ENCODE results near the gene CPSF3. TPM values are rescaled to one million over a fixed set of nuclear protein-coding genes. Genes with fewer than 3 reads are reported as not detected.
"Not testable (repeated sequence)": the region's sequence is repeated elsewhere in the genome, so short reads cannot be mapped to it uniquely, and the experiment has no call there.

The CPSF3 gene
- polyA plus RNA-seq, 3 donors: 62.7 to 63.6 (median 63.1) TPM

GRCh38 chr2:9497017-9497416 lies 73.6 kb downstream of the CPSF3 start:
- no peak for DNase-seq (ENCODE audit: low read depth in 3 of 3, low spot score in 2 of 3)

- DNase-seq (ENCODE audit: low read depth in 3 of 3, low spot score in 2 of 3): no peak
Observed at GRCh38 chr2:9498210-9498609, 74.8 kb downstream of the CPSF3 start.

GRCh38 chr2:9508931-9509330 lies 85.5 kb downstream of the CPSF3 start:
- DNase-seq (ENCODE audit: low read depth in 3 of 3, low spot score in 2 of 3): no peak

GRCh38 chr2:9513946-9514345 lies 90.5 kb downstream of the CPSF3 start:
- DNase-seq (ENCODE audit: low read depth in 3 of 3, low spot score in 2 of 3): not testable (repeated sequence)

- no peak for DNase-seq (ENCODE audit: low read depth in 3 of 3, low spot score in 2 of 3)
Observed at GRCh38 chr2:9517118-9517782, 93.8 kb downstream of the CPSF3 start.

GRCh38 chr2:9518163-9518562 lies 94.7 kb downstream of the CPSF3 start:
- DNase-seq (ENCODE audit: low read depth in 3 of 3, low spot score in 2 of 3): no peak

- DNase-seq (ENCODE audit: low read depth in 3 of 3, low spot score in 2 of 3): no peak
Observed at GRCh38 chr2:9518780-9519179, 95.3 kb downstream of the CPSF3 start.

- DNase-seq (ENCODE audit: low read depth in 3 of 3, low spot score in 2 of 3): no peak
Observed at GRCh38 chr2:9519250-9519649, 95.8 kb downstream of the CPSF3 start.

Other genes with a start within 250 kb of the CPSF3 start
- gene ASAP2, start 216.8 kb upstream of the CPSF3 start, polyA plus RNA-seq (ENCODE audit: insufficient read length in 3 of 3): 10 to 100 TPM; 57.9 to 64.4 (median 63.7) TPM
- gene ITGB1BP1, start 126 bp upstream of the CPSF3 start, polyA plus RNA-seq (ENCODE audit: insufficient read length in 3 of 3): 10 to 100 TPM; 66.0 to 86.4 (median 73.3) TPM
- 10 to 100 TPM; 44.4 to 50.0 (median 49.5) TPM for gene IAH1, start 50.9 kb downstream of the CPSF3 start, polyA plus RNA-seq (ENCODE audit: insufficient read length in 3 of 3)
- gene ADAM17, start 132.2 kb downstream of the CPSF3 start, polyA plus RNA-seq (ENCODE audit: insufficient read length in 3 of 3): 10 to 100 TPM; 38.6 to 41.7 (median 39.6) TPM
- 100 to 1,000 TPM; 463 to 476 (median 473) TPM for gene YWHAQ, start 207.3 kb downstream of the CPSF3 start, polyA plus RNA-seq (ENCODE audit: insufficient read length in 3 of 3)

Data from right renal cortex interstitium (tissue), 3 donors.